ENCODE measurements around the gene LAMC2. TPM values are rescaled to one million over a fixed set of nuclear protein-coding genes. Genes with fewer than 3 reads are reported as not detected.

LAMC2 gene
- total RNA-seq, 1 donor from 2014 or later = 13.9 TPM

DNA sequence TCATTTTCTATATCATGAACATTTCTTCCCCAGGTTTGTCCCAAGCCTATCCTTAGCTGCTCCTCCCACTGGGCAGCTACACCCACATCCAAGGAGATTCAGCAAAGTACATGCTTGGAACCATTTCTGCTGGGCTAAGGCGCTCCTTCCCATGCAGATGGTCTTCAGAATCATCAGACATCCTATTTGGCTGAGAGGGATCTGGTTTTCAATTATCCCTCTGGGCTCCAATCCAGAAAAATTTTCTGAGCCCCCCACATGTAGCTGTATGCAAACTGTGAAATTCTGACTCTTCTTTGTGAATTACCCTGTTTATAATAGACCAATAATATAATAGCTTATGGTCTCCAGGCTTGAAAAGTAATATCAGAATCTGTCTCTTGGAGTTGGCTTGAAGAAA, 99.2 kb downstream of the LAMC2 start:
- Histone ChIP-seq H4K20me1 (ENCODE audit: insufficient read depth, low read length) (no peaks in the 10 kb centered on the region), H3K4me1 (ENCODE audit: insufficient read depth, low read length) (peaks cover 15% of the 10 kb centered on the region), H3K27me3 (ENCODE audit: insufficient read depth, low read length) (no peaks in the 10 kb centered on the region), H3K4me3 (ENCODE audit: insufficient read depth, low read depth, low read length) (no peak overlapping the region), H3K79me2 (ENCODE audit: insufficient read depth, low read length) (no peaks in the 10 kb centered on the region), H3K36me3 (ENCODE audit: insufficient read depth, low read length) (no peaks in the 10 kb centered on the region), H3K4me2 (ENCODE audit: low read length) (no peak overlapping the region), H3K27ac (ENCODE audit: low read depth, low read length) (no peak overlapping the region), H3K9me3 (ENCODE audit: insufficient read depth, low read depth, low read length) (no peaks in the 10 kb centered on the region), H3K9ac (ENCODE audit: low read length) (no peak overlapping the region), H2AFZ (ENCODE audit: low read depth, low read length) (no peak overlapping the region)
- FAIRE-seq = no peak
- Mint-ChIP-seq H3K27ac (ENCODE audit: unreplicated experiment) (no peak overlapping the region), H3K4me3 (ENCODE audit: unreplicated experiment) (no peak overlapping the region), H3K27me3 (ENCODE audit: low read depth, unreplicated experiment) (peaks cover 16% of the 10 kb centered on the region), H3K36me3 (ENCODE audit: low read depth, unreplicated experiment) (peaks cover 2% of the 10 kb centered on the region), H3K4me1 (ENCODE audit: low read depth, unreplicated experiment) (peaks cover 4% of the 10 kb centered on the region), H3K9me3 (ENCODE audit: unreplicated experiment) (no peaks in the 10 kb centered on the region)
- DNase-seq (ENCODE audit: low read depth) = no peak
- TF ChIP-seq, protein P1, sequence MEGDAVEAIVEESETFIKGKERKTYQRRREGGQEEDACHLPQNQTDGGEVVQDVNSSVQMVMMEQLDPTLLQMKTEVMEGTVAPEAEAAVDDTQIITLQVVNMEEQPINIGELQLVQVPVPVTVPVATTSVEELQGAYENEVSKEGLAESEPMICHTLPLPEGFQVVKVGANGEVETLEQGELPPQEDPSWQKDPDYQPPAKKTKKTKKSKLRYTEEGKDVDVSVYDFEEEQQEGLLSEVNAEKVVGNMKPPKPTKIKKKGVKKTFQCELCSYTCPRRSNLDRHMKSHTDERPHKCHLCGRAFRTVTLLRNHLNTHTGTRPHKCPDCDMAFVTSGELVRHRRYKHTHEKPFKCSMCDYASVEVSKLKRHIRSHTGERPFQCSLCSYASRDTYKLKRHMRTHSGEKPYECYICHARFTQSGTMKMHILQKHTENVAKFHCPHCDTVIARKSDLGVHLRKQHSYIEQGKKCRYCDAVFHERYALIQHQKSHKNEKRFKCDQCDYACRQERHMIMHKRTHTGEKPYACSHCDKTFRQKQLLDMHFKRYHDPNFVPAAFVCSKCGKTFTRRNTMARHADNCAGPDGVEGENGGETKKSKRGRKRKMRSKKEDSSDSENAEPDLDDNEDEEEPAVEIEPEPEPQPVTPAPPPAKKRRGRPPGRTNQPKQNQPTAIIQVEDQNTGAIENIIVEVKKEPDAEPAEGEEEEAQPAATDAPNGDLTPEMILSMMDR (IDR thresholded peaks at IDR 0.05; ENCODE audit: insufficient read depth, low read depth, low read length) = no peak
- no peak for TF ChIP-seq EZH2 (IDR thresholded peaks at IDR 0.05; ENCODE audit: insufficient read depth, low read length)

- FAIRE-seq (no peak), DNase-seq (ENCODE audit: low read depth) (no peak)
- H3K27ac ChIP-seq (ENCODE audit: low read depth, low read length) = no peak overlapping the region
- Mint-ChIP-seq H3K9me3 (ENCODE audit: unreplicated experiment) (no peaks in the 10 kb centered on the region), H3K4me3 (ENCODE audit: unreplicated experiment) (no peak overlapping the region), H3K27me3 (ENCODE audit: low read depth, unreplicated experiment) (peaks cover 16% of the 10 kb centered on the region), H3K4me1 (ENCODE audit: low read depth, unreplicated experiment) (peaks cover 4% of the 10 kb centered on the region), H3K27ac (ENCODE audit: unreplicated experiment) (no peak overlapping the region), H3K36me3 (ENCODE audit: low read depth, unreplicated experiment) (peaks cover 2% of the 10 kb centered on the region)
- H3K36me3 ChIP-seq (ENCODE audit: insufficient read depth, low read length) = no peaks in the 10 kb centered on the region
- no peak overlapping the region for H3K4me2 ChIP-seq (ENCODE audit: low read length)
- H3K9me3 ChIP-seq (ENCODE audit: insufficient read depth, low read depth, low read length) = no peaks in the 10 kb centered on the region
- H4K20me1 ChIP-seq (ENCODE audit: insufficient read depth, low read length) = no peaks in the 10 kb centered on the region
- no peak overlapping the region for H3K4me3 ChIP-seq (ENCODE audit: insufficient read depth, low read depth, low read length)
- H3K9ac ChIP-seq (ENCODE audit: low read length) = no peak overlapping the region
- H3K27me3 ChIP-seq (ENCODE audit: insufficient read depth, low read length) = no peaks in the 10 kb centered on the region
- no peak for TF ChIP-seq EZH2 (IDR thresholded peaks at IDR 0.05; ENCODE audit: insufficient read depth, low read length)
- TF ChIP-seq, protein P1 (IDR thresholded peaks at IDR 0.05; ENCODE audit: insufficient read depth, low read depth, low read length) = no peak
- H3K79me2 ChIP-seq (ENCODE audit: insufficient read depth, low read length) = no peaks in the 10 kb centered on the region
- peaks cover 15% of the 10 kb centered on the region for H3K4me1 ChIP-seq (ENCODE audit: insufficient read depth, low read length)
- no peak overlapping the region for H2AFZ ChIP-seq (ENCODE audit: low read depth, low read length)
Observed at GRCh38 chr1:183285746-183286145, 99.7 kb downstream of the LAMC2 start.

DNA sequence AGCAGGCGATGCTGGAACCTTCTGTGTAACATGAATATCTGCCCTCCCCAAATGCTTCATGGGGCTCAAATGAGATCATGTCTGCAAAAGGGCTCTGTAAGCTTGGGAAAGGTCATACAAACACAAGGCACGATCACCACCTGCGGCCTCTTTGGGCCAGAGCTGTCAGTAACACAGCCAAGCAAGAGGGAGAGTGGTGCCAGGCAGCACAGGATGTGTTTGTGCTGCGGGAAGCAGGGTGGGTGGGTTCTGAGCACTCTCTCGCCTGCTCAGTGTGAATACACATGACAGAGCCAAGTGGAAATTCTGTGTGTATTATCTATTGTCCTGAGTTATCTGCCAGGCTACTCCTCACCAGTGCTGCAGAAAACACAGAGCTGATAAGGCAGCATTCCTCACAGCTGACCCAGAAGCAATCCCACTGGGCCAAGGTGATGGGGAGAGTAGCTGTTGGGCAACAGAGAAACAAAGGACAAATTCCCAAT, 101.2 kb downstream of the LAMC2 start:
- H3K4me1 Mint-ChIP-seq (ENCODE audit: low read depth, unreplicated experiment) = peaks cover 9% of the 10 kb centered on the region
- DNase-seq (ENCODE audit: low read depth) = peak; percentile 81

More for the DNA sequence above, 101.2 kb downstream of the LAMC2 start:
- no peak overlapping the region for H3K27ac Mint-ChIP-seq (ENCODE audit: unreplicated experiment)
- no peaks in the 10 kb centered on the region for H3K36me3 ChIP-seq (ENCODE audit: insufficient read depth, low read length)
- H3K9me3 Mint-ChIP-seq (ENCODE audit: unreplicated experiment) = no peaks in the 10 kb centered on the region
- no peak overlapping the region for H3K4me2 ChIP-seq (ENCODE audit: low read length)
- H2AFZ ChIP-seq (ENCODE audit: low read depth, low read length) = peak overlapping the region; percentile 15
- H3K27ac ChIP-seq (ENCODE audit: low read depth, low read length) = no peak overlapping the region
- FAIRE-seq = no peak
- peaks cover 16% of the 10 kb centered on the region for H3K27me3 Mint-ChIP-seq (ENCODE audit: low read depth, unreplicated experiment)
- no peak for TF ChIP-seq EZH2 (IDR thresholded peaks at IDR 0.05; ENCODE audit: insufficient read depth, low read length)
- TF ChIP-seq, protein P1 (IDR thresholded peaks at IDR 0.05; ENCODE audit: insufficient read depth, low read depth, low read length) = no peak
- no peaks in the 10 kb centered on the region for H3K27me3 ChIP-seq (ENCODE audit: insufficient read depth, low read length)
- H3K9me3 ChIP-seq (ENCODE audit: insufficient read depth, low read depth, low read length) = no peaks in the 10 kb centered on the region
- H3K36me3 Mint-ChIP-seq (ENCODE audit: low read depth, unreplicated experiment) = peaks cover 2% of the 10 kb centered on the region
- H3K9ac ChIP-seq (ENCODE audit: low read length) = peak overlapping the region; percentile 22
- peaks cover 22% of the 10 kb centered on the region for H3K4me1 ChIP-seq (ENCODE audit: insufficient read depth, low read length)
- H3K4me3 ChIP-seq (ENCODE audit: insufficient read depth, low read depth, low read length) = no peak overlapping the region
- no peak overlapping the region for H3K4me3 Mint-ChIP-seq (ENCODE audit: unreplicated experiment)
- no peaks in the 10 kb centered on the region for H3K79me2 ChIP-seq (ENCODE audit: insufficient read depth, low read length)
- no peaks in the 10 kb centered on the region for H4K20me1 ChIP-seq (ENCODE audit: insufficient read depth, low read length)
